ENCODE measurements around the gene WDR17. TPM values are rescaled to one million over a fixed set of nuclear protein-coding genes. Genes with fewer than 3 reads are reported as not detected.

The WDR17 gene
- total and polyA plus RNA-seq, 2 of the 8 experiments (the other 6 are each of a cell fraction or from before 2014, with no cell fraction given): 1.4 to 3.3 TPM

DNA sequence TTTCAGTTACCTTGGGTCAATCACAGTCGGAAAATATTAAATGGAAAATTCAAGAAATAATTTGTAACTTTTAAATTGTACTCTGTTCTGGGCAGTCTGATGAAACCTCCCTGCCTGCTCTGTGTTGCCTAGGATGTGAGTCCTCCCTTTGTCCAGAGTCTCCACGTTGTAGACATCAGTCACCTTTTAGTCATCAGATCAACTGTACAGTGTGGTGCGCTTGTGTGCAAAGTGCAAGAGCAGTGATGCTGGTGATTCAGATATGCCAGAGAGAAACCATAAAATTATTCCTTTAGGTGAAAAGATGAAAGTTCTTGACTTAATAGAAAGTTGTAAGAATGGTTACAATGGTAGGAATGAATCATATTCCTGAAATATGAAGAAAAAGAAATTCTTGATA, 128.3 kb downstream of the WDR17 start:
- no peaks in the 10 kb centered on the region for H3K36me3 ChIP-seq (ENCODE audit: control insufficient read depth in 2 of 4, insufficient read depth in 4 of 4, low read length in 3 of 4)
- H4K91ac ChIP-seq (replicated peaks; ENCODE audit: insufficient read length, low read length): no peak overlapping the region
- H3K4me2 ChIP-seq (ENCODE audit: insufficient read depth in 1 of 2, low read depth in 2 of 2, low read length in 2 of 2): no peak overlapping the region
- H3K18ac ChIP-seq (ENCODE audit: extremely low read depth, low read length): no peak overlapping the region
- H3K27ac ChIP-seq (ENCODE audit: low read depth, low read length): no peak overlapping the region
- no peaks in the 10 kb centered on the region for H3K27me3 ChIP-seq (replicated peaks in 1 of 4; ENCODE audit: control insufficient read depth in 3 of 4, extremely low read depth in 1 of 4, insufficient read depth in 3 of 4, low read length in 3 of 4)
- no peak overlapping the region for H2BK15ac ChIP-seq (ENCODE audit: low read length)
- H3K4me1 ChIP-seq (replicated peaks in 1 of 4; ENCODE audit: control insufficient read depth in 3 of 4, insufficient read depth in 4 of 4, low read length in 3 of 4): peaks cover 0 to 10% (median 1%) of the 10 kb centered on the region in 4 experiments; a peak in 4 of 7 replicates
- 86% methylated on average over 3 of the region's 3 CpGs; no CpG with 5 or more reads in 1 of the 2 experiments for WGBS, 2 experiments (ENCODE audit: extremely low coverage in 1 of 2, insufficient coverage in 1 of 2, insufficient read length in 1 of 2, insufficient replicate concordance in 2 of 2, low coverage in 1 of 2, low lambda C conversion rate in 2 of 2, missing lambda C conversion rate in 1 of 2)
- DNase-seq (ENCODE audit: low read depth in 1 of 2, low spot score in 2 of 2) (no peak), FAIRE-seq (no peak)
- no peak overlapping the region for H3K9ac ChIP-seq (replicated peaks in 1 of 4; ENCODE audit: extremely low read depth in 1 of 4, low read depth in 3 of 4, low read length in 3 of 4)
- no peaks in the 10 kb centered on the region for H4K20me1 ChIP-seq (replicated peaks in 1 of 2; ENCODE audit: control insufficient read depth in 1 of 2, insufficient read depth in 2 of 2, low read length in 2 of 2)
- no peak overlapping the region for H2AFZ ChIP-seq (ENCODE audit: low read length)
- no peak overlapping the region for H3K4me3 ChIP-seq (ENCODE audit: extremely low read depth in 1 of 4, insufficient read depth in 2 of 4, low read depth in 3 of 4, low read length in 4 of 4)
- H3K9me3 ChIP-seq (ENCODE audit: insufficient read depth in 2 of 2, low read depth in 1 of 2, low read length in 1 of 2): no peaks in the 10 kb centered on the region
- no peak overlapping the region for H3K4ac ChIP-seq (replicated peaks; ENCODE audit: insufficient read length, low read depth, low read length)
- ChIA-PET POLR2A (ENCODE audit: partially characterized antibody) (no interaction called here), CTCF (ENCODE audit: partially characterized antibody) (no interaction called here)
- no peak for TF ChIP-seq ASH2L (IDR thresholded peaks at IDR 0.05; ENCODE audit: low read length)
- no peak for TF ChIP-seq NANOG (IDR thresholded peaks at IDR 0.05; ENCODE audit: insufficient read depth, low read depth, low read length, poor library complexity, severe bottlenecking)
- TF ChIP-seq SUZ12 (IDR thresholded peaks at IDR 0.05; ENCODE audit: low read length): no peak
- no peak for TF ChIP-seq SP2 (IDR thresholded peaks at IDR 0.05; ENCODE audit: low read length)
- no peak for TF ChIP-seq SIX5 (IDR thresholded peaks at IDR 0.05; ENCODE audit: low read depth, low read length)
- TF ChIP-seq, protein P1, sequence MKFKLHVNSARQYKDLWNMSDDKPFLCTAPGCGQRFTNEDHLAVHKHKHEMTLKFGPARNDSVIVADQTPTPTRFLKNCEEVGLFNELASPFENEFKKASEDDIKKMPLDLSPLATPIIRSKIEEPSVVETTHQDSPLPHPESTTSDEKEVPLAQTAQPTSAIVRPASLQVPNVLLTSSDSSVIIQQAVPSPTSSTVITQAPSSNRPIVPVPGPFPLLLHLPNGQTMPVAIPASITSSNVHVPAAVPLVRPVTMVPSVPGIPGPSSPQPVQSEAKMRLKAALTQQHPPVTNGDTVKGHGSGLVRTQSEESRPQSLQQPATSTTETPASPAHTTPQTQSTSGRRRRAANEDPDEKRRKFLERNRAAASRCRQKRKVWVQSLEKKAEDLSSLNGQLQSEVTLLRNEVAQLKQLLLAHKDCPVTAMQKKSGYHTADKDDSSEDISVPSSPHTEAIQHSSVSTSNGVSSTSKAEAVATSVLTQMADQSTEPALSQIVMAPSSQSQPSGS (IDR thresholded peaks at IDR 0.05; ENCODE audit: low read length): no peak
- no peak for TF ChIP-seq RAD21 (IDR thresholded peaks at IDR 0.05 in 1 of 2, conservative IDR thresholded peaks at IDR 0.05 in 1 of 2; ENCODE audit: low read depth in 2 of 2, low read length in 2 of 2)
- TF ChIP-seq GABPA (IDR thresholded peaks at IDR 0.05; ENCODE audit: borderline replicate concordance, insufficient read depth, low read length): no peak
- TF ChIP-seq GTF2F1 (IDR thresholded peaks at IDR 0.05; ENCODE audit: borderline replicate concordance, low read depth, low read length): no peak
- no peak for TF ChIP-seq TAF7 (optimal IDR thresholded peaks at IDR 0.05; ENCODE audit: borderline replicate concordance, low read depth, low read length)
- no peak for TF ChIP-seq SP4 (IDR thresholded peaks at IDR 0.05; ENCODE audit: low read length)
- TF ChIP-seq, protein P2, sequence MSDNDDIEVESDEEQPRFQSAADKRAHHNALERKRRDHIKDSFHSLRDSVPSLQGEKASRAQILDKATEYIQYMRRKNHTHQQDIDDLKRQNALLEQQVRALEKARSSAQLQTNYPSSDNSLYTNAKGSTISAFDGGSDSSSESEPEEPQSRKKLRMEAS (IDR thresholded peaks at IDR 0.05): no peak
- TF ChIP-seq POLR2A (IDR thresholded peaks at IDR 0.05; ENCODE audit: control extremely low read depth in 1 of 2, low read depth in 2 of 2, low read length in 2 of 2): no peak
- no peak overlapping the region for H3K14ac ChIP-seq (ENCODE audit: insufficient read length)
- no peak overlapping the region for H3K23ac ChIP-seq (ENCODE audit: insufficient read length)
- H2BK12ac ChIP-seq (ENCODE audit: low read depth, low read length): no peak overlapping the region
- no peak overlapping the region for H2AK5ac ChIP-seq (ENCODE audit: low read depth, low read length)
- no peak overlapping the region for H2BK120ac ChIP-seq (replicated peaks; ENCODE audit: low read depth, low read length)
- no peak overlapping the region for H2BK20ac ChIP-seq (ENCODE audit: low read length)
- H2BK5ac ChIP-seq (ENCODE audit: low read depth, low read length): no peak overlapping the region
- H3K79me2 ChIP-seq (ENCODE audit: control insufficient read depth in 1 of 2, insufficient read depth in 2 of 2, low read length in 2 of 2): no peaks in the 10 kb centered on the region
- H3K79me1 ChIP-seq (ENCODE audit: low read depth, low read length): no peaks in the 10 kb centered on the region
- H3K23me2 ChIP-seq (ENCODE audit: low read depth, low read length): peaks cover 2% of the 10 kb centered on the region; the same call in 1 of the 2 replicates
- no peak overlapping the region for H4K5ac ChIP-seq (ENCODE audit: insufficient read length, low read depth, low read length)
- no peak overlapping the region for H4K8ac ChIP-seq (ENCODE audit: extremely low read depth, insufficient read depth, low read length)
- H3K56ac ChIP-seq (replicated peaks; ENCODE audit: insufficient read length, low read depth, low read length): no peak overlapping the region
